Loucy (cell line): Measurements from ENCODE around the gene PASK.

ENCODE experiments used
- EZH2phosphoT487 ChIP-seq: fragments of 200-600 bp; IDR thresholded peaks from 2 replicates; pipeline ENCODE4 v1.6.1; 2018; ENCODE audit warnings: antibody characterized with exemption, mild to moderate bottlenecking, moderate library complexity, borderline replicate concordance
- TF ChIP-seq, protein P1 (sequence below): fragments of 200-600 bp; sonication (generic); conservative IDR thresholded peaks from 2 replicates; pipeline ENCODE4 v1.5.1; 2014; ENCODE audit warnings: mild to moderate bottlenecking, antibody characterized with exemption, low read length

- TF ChIP-seq, protein P1, sequence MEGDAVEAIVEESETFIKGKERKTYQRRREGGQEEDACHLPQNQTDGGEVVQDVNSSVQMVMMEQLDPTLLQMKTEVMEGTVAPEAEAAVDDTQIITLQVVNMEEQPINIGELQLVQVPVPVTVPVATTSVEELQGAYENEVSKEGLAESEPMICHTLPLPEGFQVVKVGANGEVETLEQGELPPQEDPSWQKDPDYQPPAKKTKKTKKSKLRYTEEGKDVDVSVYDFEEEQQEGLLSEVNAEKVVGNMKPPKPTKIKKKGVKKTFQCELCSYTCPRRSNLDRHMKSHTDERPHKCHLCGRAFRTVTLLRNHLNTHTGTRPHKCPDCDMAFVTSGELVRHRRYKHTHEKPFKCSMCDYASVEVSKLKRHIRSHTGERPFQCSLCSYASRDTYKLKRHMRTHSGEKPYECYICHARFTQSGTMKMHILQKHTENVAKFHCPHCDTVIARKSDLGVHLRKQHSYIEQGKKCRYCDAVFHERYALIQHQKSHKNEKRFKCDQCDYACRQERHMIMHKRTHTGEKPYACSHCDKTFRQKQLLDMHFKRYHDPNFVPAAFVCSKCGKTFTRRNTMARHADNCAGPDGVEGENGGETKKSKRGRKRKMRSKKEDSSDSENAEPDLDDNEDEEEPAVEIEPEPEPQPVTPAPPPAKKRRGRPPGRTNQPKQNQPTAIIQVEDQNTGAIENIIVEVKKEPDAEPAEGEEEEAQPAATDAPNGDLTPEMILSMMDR, result no peak
- no peak for TF ChIP-seq EZH2phosphoT487
These were observed 20.0 kb downstream of the PASK start for GRCh38 chr2:241129086-241129871.
